Superior temporal gyrus (tissue), 1 donor: ENCODE results near the gene FER.
"Not testable (repeated sequence)": the region's sequence is repeated elsewhere in the genome, so short reads cannot be mapped to it uniquely, and the experiment has no call there.

Experiments used
- DNase-seq: peaks from one replicate; pipeline ENCODE4 v3.0.0-alpha.2; 2016; ENCODE audit errors: extremely low spot score

The FER gene

GRCh38 chr5:108747111-108747773 is 455 bp upstream of the FER start:
- peak; percentile 18 for DNase-seq

GRCh38 chr5:108748401-108749127 is 867 bp downstream of the FER start:
- peak; percentile 99 for DNase-seq

- no peak for DNase-seq
Observed at GRCh38 chr5:108749128-108749861, 1.6 kb downstream of the FER start.

- peak; percentile 12 for DNase-seq
Observed at GRCh38 chr5:108753331-108753730, 5.6 kb downstream of the FER start.

GRCh38 chr5:108753877-108754276 is 6.2 kb downstream of the FER start:
- DNase-seq, result peak; percentile 14

GRCh38 chr5:108760512-108760911 is 12.8 kb downstream of the FER start:
- no peak for DNase-seq

- peak; percentile 54 for DNase-seq
Observed at GRCh38 chr5:108762660-108763059, 15.0 kb downstream of the FER start.

GRCh38 chr5:108763222-108763916 is 15.7 kb downstream of the FER start:
- peak; percentile 71 for DNase-seq

GRCh38 chr5:108765647-108766046 is 17.9 kb downstream of the FER start:
- DNase-seq, result no peak

GRCh38 chr5:108766916-108767315 is 19.2 kb downstream of the FER start:
- DNase-seq, result not testable (repeated sequence)

- DNase-seq, result peak; percentile 16
Observed at GRCh38 chr5:108769352-108769751, 21.7 kb downstream of the FER start.

GRCh38 chr5:108772626-108773025 is 24.9 kb downstream of the FER start:
- no peak for DNase-seq

- no peak for DNase-seq
Observed at GRCh38 chr5:108773330-108773729, 25.6 kb downstream of the FER start.

- DNase-seq, result not testable (repeated sequence)
Observed at GRCh38 chr5:108774079-108774478, 26.4 kb downstream of the FER start.

GRCh38 chr5:108777582-108777981 is 29.9 kb downstream of the FER start:
- not testable (repeated sequence) for DNase-seq

GRCh38 chr5:108784577-108784976 is 36.9 kb downstream of the FER start:
- not testable (repeated sequence) for DNase-seq

- DNase-seq, result no peak
Observed at GRCh38 chr5:108786806-108787483, 39.2 kb downstream of the FER start.

- peak; percentile 58 for DNase-seq
Observed at GRCh38 chr5:108788142-108788541, 40.4 kb downstream of the FER start.

- no peak for DNase-seq
Observed at GRCh38 chr5:108793207-108793606, 45.5 kb downstream of the FER start.

GRCh38 chr5:108794349-108794748 is 46.7 kb downstream of the FER start:
- not testable (repeated sequence) for DNase-seq

- DNase-seq, result no peak
Observed at GRCh38 chr5:108797396-108797795, 49.7 kb downstream of the FER start.
